Measurements from ENCODE around the gene LHFPL2. TPM values are rescaled to one million over a fixed set of nuclear protein-coding genes. Genes with fewer than 3 reads are reported as not detected.
"Not testable (repeated sequence)": the region's sequence is repeated elsewhere in the genome, so short reads cannot be mapped to it uniquely, and the experiment has no call there.

LHFPL2 gene
- total and polyA plus RNA-seq, 9 of the 15 experiments (the other 6 are each of a cell fraction or from before 2014, with no cell fraction given): 1.0 to 6.6 (median 4.6) TPM

DNA sequence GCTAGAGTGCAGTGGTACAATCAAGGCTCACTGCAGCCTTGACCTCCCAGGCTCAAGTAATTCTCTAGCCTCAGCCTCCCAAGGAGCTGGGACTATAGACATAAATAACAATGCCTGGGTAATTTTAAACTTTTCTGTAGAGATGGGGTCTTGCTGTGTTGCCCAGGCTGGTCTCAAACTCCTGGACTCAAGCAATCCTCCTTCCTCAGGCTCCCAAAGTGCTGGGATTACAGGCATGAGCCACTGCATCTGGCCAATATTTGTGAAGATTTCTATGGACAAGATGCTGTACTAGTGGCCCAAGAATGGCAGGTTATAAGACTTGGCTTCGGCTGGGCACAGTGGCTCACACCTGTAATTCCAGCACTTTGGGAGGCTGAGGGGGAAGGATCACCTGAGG, 18.4 kb upstream of the LHFPL2 start:
- POLR2A ChIA-PET: interaction anchor here (0.5 kb wide), 1 partner anchor 25 kb away, joined by 3 read pairs; no protein-coding TSS in a partner anchor
- H3K4me3 ChIP-seq; H3K9me1 ChIP-seq (ENCODE audit: control insufficient read depth, insufficient read depth, low read length); FAIRE-seq; intact Hi-C loops (cut with micrococcal nuclease); H3K36me3 ChIP-seq (ENCODE audit: control insufficient read depth, insufficient read depth, low read length); H3K27me3 ChIP-seq (ENCODE audit: control insufficient read depth in 2 of 2, insufficient read depth in 2 of 2, low read length in 2 of 2); H3K9me3 ChIP-seq (replicated peaks; ENCODE audit: control insufficient read depth, insufficient read depth, low read depth, low read length); in situ Hi-C loops (cut with MboI); H4K20me1 ChIP-seq (replicated peaks; ENCODE audit: control insufficient read depth, insufficient read depth, low read length); H2AFZ ChIP-seq (ENCODE audit: low read depth, low read length); CTCF ChIA-PET (ENCODE audit: low intra/inter-chr PET ratio); DNase-seq (ENCODE audit: extremely low read depth in 1 of 4, low spot score in 3 of 4); BruUV-seq (replicated peaks); H3K4me2 ChIP-seq (ENCODE audit: insufficient read depth, low read length); H3K27ac ChIP-seq (ENCODE audit: extremely low read depth, low read depth, low read length); ATAC-seq; H3K79me2 ChIP-seq (ENCODE audit: control insufficient read depth, insufficient read depth, low read length); H3K9ac ChIP-seq (ENCODE audit: insufficient read depth in 1 of 2, low read depth in 2 of 2, low read length in 2 of 2): not testable (repeated sequence)
- peaks cover 8 to 16% of the 10 kb centered on the region in 2 experiments; a peak in 3 of 5 replicates for H3K4me1 ChIP-seq (replicated peaks in 1 of 2; ENCODE audit: control insufficient read depth in 2 of 2, insufficient read depth in 2 of 2, low read length in 2 of 2)
- 42% methylated on average over 1 of the region's 1 CpG for WGBS (ENCODE audit: insufficient coverage, low coverage, missing lambda C conversion rate)
- peak; percentile 58; the same call in 1 of the 2 replicates for TF ChIP-seq ZNF121 (CRISPR knock-in tag; conservative IDR thresholded peaks at IDR 0.05)

DNA sequence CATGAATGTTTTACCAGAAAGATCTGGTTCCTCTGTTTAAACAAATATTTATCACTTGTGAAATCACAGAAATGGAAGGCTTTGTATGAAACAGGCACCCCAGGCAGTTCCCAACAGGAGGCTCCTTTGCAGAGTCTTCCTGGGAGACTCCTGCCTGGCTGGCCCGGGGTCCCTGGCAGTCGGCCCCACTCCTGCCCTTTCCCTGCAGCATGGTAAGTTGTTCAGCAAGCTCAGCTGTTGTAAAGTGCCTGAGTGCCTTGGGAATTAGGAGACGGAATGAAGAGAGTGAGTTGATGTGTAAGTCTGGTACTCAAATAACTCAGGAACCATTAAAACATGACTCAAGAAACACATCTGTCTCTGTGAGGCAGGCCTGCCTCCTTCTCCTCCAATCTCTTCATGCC, 17.5 kb upstream of the LHFPL2 start:
- H3K4me3 ChIP-seq: no peak overlapping the region
- CTCF ChIA-PET (ENCODE audit: low intra/inter-chr PET ratio): no interaction called here
- H3K36me3 ChIP-seq (ENCODE audit: control insufficient read depth, insufficient read depth, low read length): no peaks in the 10 kb centered on the region
- peak overlapping the region; percentile 67 for H2AFZ ChIP-seq (ENCODE audit: low read depth, low read length)
- TF ChIP-seq ZNF347 (CRISPR knock-in tag; IDR thresholded peaks at IDR 0.05; ENCODE audit: low read depth) (no peak), SMAD4 (CRISPR knock-in tag; conservative IDR thresholded peaks at IDR 0.05) (no peak), HSF4 (CRISPR knock-in tag; IDR thresholded peaks at IDR 0.05; ENCODE audit: borderline replicate concordance) (no peak), MTA1 (IDR thresholded peaks at IDR 0.05; ENCODE audit: borderline replicate concordance) (no peak), FUS (optimal IDR thresholded peaks at IDR 0.05; ENCODE audit: low read depth, low read length) (no peak), POLR2AphosphoS2 (IDR thresholded peaks at IDR 0.05; ENCODE audit: low read length) (no peak), RBBP5 (IDR thresholded peaks at IDR 0.05; ENCODE audit: borderline replicate concordance, insufficient read depth, low read length, poor library complexity, severe bottlenecking) (no peak)
- TF ChIP-seq, protein P1, sequence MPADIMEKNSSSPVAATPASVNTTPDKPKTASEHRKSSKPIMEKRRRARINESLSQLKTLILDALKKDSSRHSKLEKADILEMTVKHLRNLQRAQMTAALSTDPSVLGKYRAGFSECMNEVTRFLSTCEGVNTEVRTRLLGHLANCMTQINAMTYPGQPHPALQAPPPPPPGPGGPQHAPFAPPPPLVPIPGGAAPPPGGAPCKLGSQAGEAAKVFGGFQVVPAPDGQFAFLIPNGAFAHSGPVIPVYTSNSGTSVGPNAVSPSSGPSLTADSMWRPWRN (IDR thresholded peaks at IDR 0.05; ENCODE audit: low read depth): no peak
- TF ChIP-seq, protein P2, sequence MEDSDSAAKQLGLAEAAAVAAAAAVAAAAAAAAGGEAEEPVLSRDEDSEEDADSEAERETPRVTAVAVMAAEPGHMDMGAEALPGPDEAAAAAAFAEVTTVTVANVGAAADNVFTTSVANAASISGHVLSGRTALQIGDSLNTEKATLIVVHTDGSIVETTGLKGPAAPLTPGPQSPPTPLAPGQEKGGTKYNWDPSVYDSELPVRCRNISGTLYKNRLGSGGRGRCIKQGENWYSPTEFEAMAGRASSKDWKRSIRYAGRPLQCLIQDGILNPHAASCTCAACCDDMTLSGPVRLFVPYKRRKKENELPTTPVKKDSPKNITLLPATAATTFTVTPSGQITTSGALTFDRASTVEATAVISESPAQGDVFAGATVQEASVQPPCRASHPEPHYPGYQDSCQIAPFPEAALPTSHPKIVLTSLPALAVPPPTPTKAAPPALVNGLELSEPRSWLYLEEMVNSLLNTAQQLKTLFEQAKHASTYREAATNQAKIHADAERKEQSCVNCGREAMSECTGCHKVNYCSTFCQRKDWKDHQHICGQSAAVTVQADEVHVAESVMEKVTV (CRISPR knock-in tag; IDR thresholded peaks at IDR 0.05): no peak
- TF ChIP-seq, protein P3, sequence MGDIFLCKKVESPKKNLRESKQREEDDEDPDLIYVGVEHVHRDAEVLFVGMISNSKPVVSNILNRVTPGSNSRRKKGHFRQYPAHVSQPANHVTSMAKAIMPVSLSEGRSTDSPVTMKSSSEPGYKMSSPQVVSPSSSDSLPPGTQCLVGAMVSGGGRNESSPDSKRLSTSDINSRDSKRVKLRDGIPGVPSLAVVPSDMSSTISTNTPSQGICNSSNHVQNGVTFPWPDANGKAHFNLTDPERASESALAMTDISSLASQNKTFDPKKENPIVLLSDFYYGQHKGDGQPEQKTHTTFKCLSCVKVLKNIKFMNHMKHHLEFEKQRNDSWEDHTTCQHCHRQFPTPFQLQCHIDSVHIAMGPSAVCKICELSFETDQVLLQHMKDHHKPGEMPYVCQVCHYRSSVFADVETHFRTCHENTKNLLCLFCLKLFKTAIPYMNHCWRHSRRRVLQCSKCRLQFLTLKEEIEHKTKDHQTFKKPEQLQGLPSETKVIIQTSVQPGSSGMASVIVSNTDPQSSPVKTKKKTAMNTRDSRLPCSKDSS (IDR thresholded peaks at IDR 0.05; ENCODE audit: low read depth, partially characterized antibody): no peak
- intact Hi-C loops (cut with micrococcal nuclease) (no loop called here), in situ Hi-C loops (cut with MboI) (no loop called here)
- POLR2A ChIA-PET: no interaction called here
- DNase-seq (ENCODE audit: extremely low read depth in 1 of 4, low spot score in 3 of 4): no peak
- H4K20me1 ChIP-seq (replicated peaks; ENCODE audit: control insufficient read depth, insufficient read depth, low read length): no peaks in the 10 kb centered on the region
- peaks cover 8 to 11% of the 10 kb centered on the region in 2 experiments; a peak in 3 of 5 replicates for H3K4me1 ChIP-seq (replicated peaks in 1 of 2; ENCODE audit: control insufficient read depth in 2 of 2, insufficient read depth in 2 of 2, low read length in 2 of 2)
- H3K27ac ChIP-seq (ENCODE audit: extremely low read depth, low read depth, low read length): no peak overlapping the region
- H3K9me3 ChIP-seq (replicated peaks; ENCODE audit: control insufficient read depth, insufficient read depth, low read depth, low read length): no peaks in the 10 kb centered on the region
- BruUV-seq (replicated peaks): no TSS peak
- H3K4me2 ChIP-seq (ENCODE audit: insufficient read depth, low read length): no peak overlapping the region
- no peaks in the 10 kb centered on the region for H3K79me2 ChIP-seq (ENCODE audit: control insufficient read depth, insufficient read depth, low read length)
- no peaks in the 10 kb centered on the region for H3K27me3 ChIP-seq (ENCODE audit: control insufficient read depth in 2 of 2, insufficient read depth in 2 of 2, low read length in 2 of 2)
- H3K9me1 ChIP-seq (ENCODE audit: control insufficient read depth, insufficient read depth, low read length): no peaks in the 10 kb centered on the region
- H3K9ac ChIP-seq (ENCODE audit: insufficient read depth in 1 of 2, low read depth in 2 of 2, low read length in 2 of 2): no peak overlapping the region
- ATAC-seq: no peak
- no peak for FAIRE-seq
- WGBS (ENCODE audit: insufficient coverage, low coverage, missing lambda C conversion rate): 32% methylated on average over 3 of the region's 3 CpGs

Measured in K562 (cell line).